Measurements from ENCODE around the gene RPLP1. TPM values are rescaled to one million over a fixed set of nuclear protein-coding genes. Genes with fewer than 3 reads are reported as not detected.

The RPLP1 gene
- total and polyA plus RNA-seq, 7 experiments from 2014 or later: 1,719 to 3,527 (median 2,508) TPM

DNA sequence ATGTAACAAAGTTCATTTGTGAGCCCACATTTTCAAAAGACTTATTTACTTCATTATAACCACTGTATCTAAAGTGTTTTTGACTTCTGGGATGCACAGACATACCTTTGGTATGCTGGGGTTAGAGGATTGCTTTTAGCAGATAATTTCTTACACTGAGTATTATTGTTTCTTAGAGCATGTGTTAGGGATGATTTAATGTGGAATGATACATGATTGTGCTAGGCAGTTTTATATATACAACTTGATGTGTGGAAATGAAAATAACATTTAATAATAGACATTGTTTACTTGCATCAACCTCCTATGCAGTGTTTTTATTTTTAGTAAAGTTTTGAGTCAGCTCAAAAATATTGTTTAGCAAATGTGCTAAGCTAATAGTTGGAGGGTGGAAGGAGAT lies 35.0 kb upstream of the RPLP1 start:
- Mint-ChIP-seq H3K27me3 (peaks cover 5 to 22% (median 10%) of the 10 kb centered on the region in 5 donors), H3K4me3 (no peak overlapping the region), H3K27ac (peak overlapping the region in 1 of 9 donors; percentile 44), H3K4me1 (peaks cover 0 to 41% (median 7%) of the 10 kb centered on the region in 7 donors), H3K36me3 (peaks cover 0 to 25% (median 0%) of the 10 kb centered on the region in 5 donors), H3K9me3 (peaks cover 0 to 2% (median 0%) of the 10 kb centered on the region in 11 donors)
- CTCF ChIA-PET: no interaction called here
- Histone ChIP-seq H3K27me3 (ENCODE audit: control insufficient read depth in 2 of 2, insufficient read depth in 2 of 2, low read length in 2 of 2) (peaks cover 0 to 9% of the 10 kb centered on the region in 2 donors), H3K27ac (ENCODE audit: low read depth, low read length) (no peak overlapping the region), H3K36me3 (ENCODE audit: control insufficient read depth in 2 of 3, insufficient read depth in 3 of 3, low read length in 3 of 3) (no peaks in the 10 kb centered on the region), H3K4me3 (ENCODE audit: low read length) (no peak overlapping the region), H3K4me1 (ENCODE audit: control insufficient read depth in 2 of 2, insufficient read depth in 2 of 2, low read length in 2 of 2) (peaks cover 0 to 4% of the 10 kb centered on the region in 2 donors), H3K9me3 (ENCODE audit: control insufficient read depth in 2 of 3, low read length in 3 of 3) (no peaks in the 10 kb centered on the region)
- no peak for DNase-seq
- intact Hi-C loops (cut with micrococcal nuclease): loop anchor here (10.0 kb wide), 2 partner anchors 603 to 1143 kb away; partner anchors contain the start of gene FEM1B (in 2 of the 2)
- ATAC-seq: no peak
- POLR2A ChIA-PET: interaction anchor here (1.8 to 2.0 kb wide), 2 partner anchors 34 to 35 kb away, joined by 6 to 7 read pairs; partner anchors contain the start of gene RPLP1

DNA sequence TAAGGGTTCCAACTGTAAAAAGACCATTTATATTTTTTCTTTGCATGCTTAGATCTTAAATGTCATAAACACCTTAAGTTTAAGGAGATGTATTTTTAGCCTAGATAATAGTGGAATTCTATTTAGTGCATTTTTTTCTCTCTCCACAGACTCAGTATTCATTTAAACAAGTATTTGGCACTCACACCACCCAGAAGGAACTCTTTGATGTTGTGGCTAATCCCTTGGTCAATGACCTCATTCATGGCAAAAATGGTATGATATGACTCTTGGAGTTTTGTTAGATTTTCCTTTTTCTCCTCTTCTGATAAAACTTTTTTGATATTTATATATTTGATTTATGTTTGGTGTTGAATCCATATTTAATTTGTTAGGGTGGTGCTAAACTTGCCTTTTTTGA lies 31.1 kb upstream of the RPLP1 start:
- Histone ChIP-seq H3K4me1 (ENCODE audit: control insufficient read depth in 2 of 2, insufficient read depth in 2 of 2, low read length in 2 of 2) (no peaks in the 10 kb centered on the region), H3K9me3 (ENCODE audit: control insufficient read depth in 2 of 3, low read length in 3 of 3) (no peaks in the 10 kb centered on the region), H3K36me3 (ENCODE audit: control insufficient read depth in 2 of 3, insufficient read depth in 3 of 3, low read length in 3 of 3) (no peaks in the 10 kb centered on the region), H3K27me3 (ENCODE audit: control insufficient read depth in 2 of 2, insufficient read depth in 2 of 2, low read length in 2 of 2) (no peaks in the 10 kb centered on the region), H3K27ac (ENCODE audit: low read depth, low read length) (no peak overlapping the region), H3K4me3 (ENCODE audit: low read length) (no peak overlapping the region)
- H3K9me3 Mint-ChIP-seq: no peaks in the 10 kb centered on the region
- ChIA-PET CTCF (interaction anchor here (0.6 kb wide), 1 partner anchor 23 kb away, joined by 3 read pairs; no protein-coding TSS in a partner anchor), POLR2A (no interaction called here)
- intact Hi-C loops (cut with micrococcal nuclease): no loop called here
- H3K36me3 Mint-ChIP-seq: peaks cover 0 to 40% (median 0%) of the 10 kb centered on the region in 5 donors
- no peak overlapping the region for H3K27ac Mint-ChIP-seq
- no peak for ATAC-seq
- DNase-seq: no peak
- H3K4me1 Mint-ChIP-seq: peaks cover 0 to 20% (median 0%) of the 10 kb centered on the region in 7 donors
- peaks cover 0 to 6% (median 5%) of the 10 kb centered on the region in 5 donors for H3K27me3 Mint-ChIP-seq
- H3K4me3 Mint-ChIP-seq: no peak overlapping the region

DNA sequence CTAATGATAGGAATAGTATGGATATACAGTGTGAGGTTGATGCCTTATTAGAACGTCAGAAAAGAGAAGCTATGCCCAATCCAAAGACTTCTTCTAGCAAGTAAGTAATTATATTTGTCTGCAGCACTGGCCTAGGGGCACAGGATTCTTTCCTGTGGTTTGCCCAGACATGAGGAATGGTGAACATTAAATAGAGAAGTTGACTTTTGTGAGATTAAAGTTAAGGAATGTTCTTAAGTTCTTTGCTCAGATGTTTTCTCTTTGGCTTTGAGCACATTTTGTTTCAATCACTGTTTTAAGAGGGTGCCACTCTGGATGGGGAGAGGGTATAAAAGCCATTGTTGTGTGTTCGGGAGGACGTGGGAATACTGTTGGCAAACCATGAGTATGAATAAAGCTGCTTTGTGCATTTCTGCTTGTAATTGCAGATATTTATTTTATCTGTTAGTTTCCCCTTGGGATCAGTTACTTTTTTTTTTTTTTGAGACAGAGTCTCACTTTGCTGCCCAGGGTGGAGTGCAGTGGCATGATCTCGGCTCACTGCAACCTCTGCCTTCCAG lies 30.2 kb upstream of the RPLP1 start:
- peaks cover 0 to 15% (median 0%) of the 10 kb centered on the region in 7 donors for H3K4me1 Mint-ChIP-seq
- H3K27ac Mint-ChIP-seq: no peak overlapping the region
- Histone ChIP-seq H3K9me3 (ENCODE audit: control insufficient read depth in 2 of 3, low read length in 3 of 3) (no peaks in the 10 kb centered on the region), H3K4me3 (ENCODE audit: low read length) (no peak overlapping the region), H3K27me3 (ENCODE audit: control insufficient read depth in 2 of 2, insufficient read depth in 2 of 2, low read length in 2 of 2) (no peaks in the 10 kb centered on the region), H3K4me1 (ENCODE audit: control insufficient read depth in 2 of 2, insufficient read depth in 2 of 2, low read length in 2 of 2) (no peaks in the 10 kb centered on the region), H3K27ac (ENCODE audit: low read depth, low read length) (no peak overlapping the region), H3K36me3 (ENCODE audit: control insufficient read depth in 2 of 3, insufficient read depth in 3 of 3, low read length in 3 of 3) (no peaks in the 10 kb centered on the region)
- intact Hi-C loops (cut with micrococcal nuclease): no loop called here
- peaks cover 0 to 6% (median 5%) of the 10 kb centered on the region in 5 donors for H3K27me3 Mint-ChIP-seq
- CTCF ChIA-PET: interaction anchor here (0.6 to 1.9 kb wide), 2 partner anchors 10 to 24 kb away, joined by 3 to 5 read pairs; no protein-coding TSS in a partner anchor
- POLR2A ChIA-PET: interaction anchor here (0.7 kb wide), 1 partner anchor 47 kb away, joined by 3 read pairs; no protein-coding TSS in a partner anchor
- DNase-seq (no peak), ATAC-seq (no peak)
- H3K9me3 Mint-ChIP-seq: no peaks in the 10 kb centered on the region
- no peak overlapping the region for H3K4me3 Mint-ChIP-seq
- H3K36me3 Mint-ChIP-seq: peaks cover 0 to 39% (median 0%) of the 10 kb centered on the region in 5 donors

DNA sequence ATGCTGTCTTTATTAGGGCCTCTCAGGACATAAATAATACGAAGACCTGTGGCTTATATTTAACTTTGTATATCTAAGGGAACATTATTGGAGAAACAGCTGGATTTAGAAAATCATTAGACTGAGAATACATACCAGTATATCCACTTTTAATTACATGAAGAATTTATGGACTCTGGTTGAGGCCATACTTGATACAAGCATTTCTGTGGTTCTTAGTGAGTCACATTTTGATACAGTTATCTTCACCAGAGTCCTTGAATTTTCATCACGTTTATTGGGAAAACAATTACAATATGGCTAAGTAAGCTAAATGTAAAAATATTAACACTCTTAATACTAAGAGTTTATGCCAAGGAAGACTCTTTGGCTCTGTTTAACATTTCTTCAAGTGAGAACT lies 28.6 kb upstream of the RPLP1 start:
- H3K4me3 ChIP-seq (ENCODE audit: low read length): no peak overlapping the region
- POLR2A ChIA-PET: no interaction called here
- H3K27ac Mint-ChIP-seq: no peak overlapping the region
- H3K36me3 Mint-ChIP-seq: peaks cover 0 to 36% (median 0%) of the 10 kb centered on the region in 5 donors
- DNase-seq: no peak
- intact Hi-C loops (cut with micrococcal nuclease): no loop called here
- peaks cover 0 to 6% (median 0%) of the 10 kb centered on the region in 7 donors for H3K4me1 Mint-ChIP-seq
- H3K4me1 ChIP-seq (ENCODE audit: control insufficient read depth in 2 of 2, insufficient read depth in 2 of 2, low read length in 2 of 2): no peaks in the 10 kb centered on the region
- H3K36me3 ChIP-seq (ENCODE audit: control insufficient read depth in 2 of 3, insufficient read depth in 3 of 3, low read length in 3 of 3): no peaks in the 10 kb centered on the region
- H3K9me3 Mint-ChIP-seq: no peaks in the 10 kb centered on the region
- H3K4me3 Mint-ChIP-seq: no peak overlapping the region
- H3K27me3 Mint-ChIP-seq: no peaks in the 10 kb centered on the region
- H3K27me3 ChIP-seq (ENCODE audit: control insufficient read depth in 2 of 2, insufficient read depth in 2 of 2, low read length in 2 of 2): no peaks in the 10 kb centered on the region
- H3K27ac ChIP-seq (ENCODE audit: low read depth, low read length): no peak overlapping the region
- H3K9me3 ChIP-seq (ENCODE audit: control insufficient read depth in 2 of 3, low read length in 3 of 3): no peaks in the 10 kb centered on the region
- CTCF ChIA-PET: interaction anchor here (0.6 to 1.9 kb wide), 2 partner anchors 9 to 1323 kb away, joined by 3 to 5 read pairs; no protein-coding TSS in a partner anchor
- no peak for ATAC-seq

DNA sequence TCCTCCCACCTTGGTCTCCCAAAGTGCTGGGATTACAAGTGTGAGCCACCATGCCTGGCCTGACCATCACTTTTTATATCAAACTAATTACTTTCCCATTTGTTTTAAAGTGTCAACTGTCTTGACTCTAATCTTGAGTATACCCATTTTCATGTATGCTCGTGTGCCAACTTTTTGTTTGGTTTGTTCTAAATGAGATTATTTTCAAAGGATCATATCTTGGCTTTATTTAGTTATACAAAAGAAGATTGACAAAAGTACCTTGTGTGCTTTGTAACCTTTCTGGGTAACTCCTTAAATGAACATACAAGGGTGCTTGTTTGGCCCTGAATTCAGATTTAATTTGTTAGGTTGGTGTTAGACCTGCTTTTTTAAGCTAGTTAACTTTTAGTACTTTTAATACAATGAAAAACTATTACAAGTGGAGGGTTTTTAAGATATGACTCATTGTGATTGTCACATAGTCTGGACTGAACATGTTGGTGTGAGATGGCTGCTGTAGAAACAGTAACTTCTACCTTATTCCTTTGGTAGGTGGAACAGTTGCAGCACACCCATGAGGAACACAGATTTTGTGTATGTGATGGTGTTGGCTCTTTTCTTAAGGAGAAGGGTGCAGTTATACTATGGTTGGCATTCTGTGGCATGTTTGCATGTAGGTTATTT lies 27.7 kb upstream of the RPLP1 start:
- Histone ChIP-seq H3K36me3 (ENCODE audit: control insufficient read depth in 2 of 3, insufficient read depth in 3 of 3, low read length in 3 of 3) (no peaks in the 10 kb centered on the region), H3K27ac (ENCODE audit: low read depth, low read length) (no peak overlapping the region), H3K9me3 (ENCODE audit: control insufficient read depth in 2 of 3, low read length in 3 of 3) (no peaks in the 10 kb centered on the region), H3K4me3 (ENCODE audit: low read length) (no peak overlapping the region), H3K27me3 (ENCODE audit: control insufficient read depth in 2 of 2, insufficient read depth in 2 of 2, low read length in 2 of 2) (no peaks in the 10 kb centered on the region), H3K4me1 (ENCODE audit: control insufficient read depth in 2 of 2, insufficient read depth in 2 of 2, low read length in 2 of 2) (no peaks in the 10 kb centered on the region)
- intact Hi-C loops (cut with micrococcal nuclease): no loop called here
- no peak for DNase-seq
- no peak for ATAC-seq
- H3K4me3 Mint-ChIP-seq: no peak overlapping the region
- no peaks in the 10 kb centered on the region for H3K9me3 Mint-ChIP-seq
- ChIA-PET CTCF (interaction anchor here (1.9 kb wide), 1 partner anchor 8 kb away, joined by 5 read pairs; no protein-coding TSS in a partner anchor), POLR2A (no interaction called here)
- H3K36me3 Mint-ChIP-seq: peaks cover 0 to 33% (median 0%) of the 10 kb centered on the region in 5 donors
- H3K27ac Mint-ChIP-seq: no peak overlapping the region
- H3K27me3 Mint-ChIP-seq: no peaks in the 10 kb centered on the region
- H3K4me1 Mint-ChIP-seq: no peaks in the 10 kb centered on the region

DNA sequence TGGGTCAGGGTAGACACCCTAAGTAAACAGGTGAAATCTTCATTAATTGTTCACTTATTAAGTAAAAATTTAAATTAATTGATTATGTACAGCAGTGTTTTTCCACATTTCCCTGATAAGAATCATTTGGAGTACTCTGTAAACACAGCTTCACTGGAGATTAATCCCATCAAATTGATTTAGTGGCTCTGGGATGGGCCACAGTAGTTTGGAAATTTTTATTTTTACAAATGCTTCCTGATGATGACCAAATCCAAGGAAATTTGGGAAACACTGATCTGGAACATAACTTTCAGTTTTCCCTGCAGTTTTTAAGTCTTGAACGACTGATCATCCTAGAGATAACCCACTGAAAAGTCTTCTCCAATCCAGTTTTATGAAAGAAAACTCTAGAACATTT lies 18.8 kb upstream of the RPLP1 start:
- POLR2A ChIA-PET: interaction anchor here (1.1 kb wide), 1 partner anchor 20 kb away, joined by 3 read pairs; no protein-coding TSS in a partner anchor
- Mint-ChIP-seq H3K4me1 (peaks cover 0 to 2% (median 0%) of the 10 kb centered on the region in 7 donors), H3K36me3 (peaks cover 0 to 51% (median 0%) of the 10 kb centered on the region in 5 donors), H3K4me3 (no peak overlapping the region), H3K27me3 (no peaks in the 10 kb centered on the region), H3K27ac (no peak overlapping the region), H3K9me3 (no peaks in the 10 kb centered on the region)
- Histone ChIP-seq H3K4me1 (ENCODE audit: control insufficient read depth in 2 of 2, insufficient read depth in 2 of 2, low read length in 2 of 2) (no peaks in the 10 kb centered on the region), H3K4me3 (ENCODE audit: low read length) (no peak overlapping the region), H3K27ac (ENCODE audit: low read depth, low read length) (no peak overlapping the region), H3K9me3 (ENCODE audit: control insufficient read depth in 2 of 3, low read length in 3 of 3) (no peaks in the 10 kb centered on the region), H3K27me3 (ENCODE audit: control insufficient read depth in 2 of 2, insufficient read depth in 2 of 2, low read length in 2 of 2) (no peaks in the 10 kb centered on the region), H3K36me3 (ENCODE audit: control insufficient read depth in 2 of 3, insufficient read depth in 3 of 3, low read length in 3 of 3) (no peaks in the 10 kb centered on the region)
- CTCF ChIA-PET: no interaction called here
- ATAC-seq: no peak
- intact Hi-C loops (cut with micrococcal nuclease): no loop called here
- no peak for DNase-seq

All from naive thymus-derived CD4-positive, alpha-beta T cell (primary cell).